Suprapubic skin (tissue), 4 donors: ENCODE data around the gene TMCC2. TPM values are rescaled to one million over a fixed set of nuclear protein-coding genes. Genes with fewer than 3 reads are reported as not detected.
"Not testable (repeated sequence)": the region's sequence is repeated elsewhere in the genome, so short reads cannot be mapped to it uniquely, and the experiment has no call there.

Experiments used
- DNase-seq, 2 donors: peaks; one replicate each; pipeline ENCODE4 v3.0.0-alpha.2; 2019; ENCODE audit warnings: low spot score in 2 of 2
- H3K27ac ChIP-seq: fragments of 200-600 bp; sonication (generic); one replicate; pipeline ENCODE4 v1.5.1; 2019
- H3K27me3 ChIP-seq: fragments of 200-600 bp; sonication (generic); one replicate; pipeline ENCODE4 v1.5.1; 2019
- H3K36me3 ChIP-seq: fragments of 200-600 bp; sonication (generic); one replicate; pipeline ENCODE4 v1.5.1; 2019
- H3K4me1 ChIP-seq: fragments of 200-600 bp; sonication (generic); one replicate; pipeline ENCODE4 v1.5.1; 2019
- H3K4me3 ChIP-seq: fragments of 200-600 bp; sonication (generic); one replicate; pipeline ENCODE4 v1.5.1; 2019; ENCODE audit warnings: mild to moderate bottlenecking
- H3K9me3 ChIP-seq: fragments of 200-600 bp; sonication (generic); one replicate; pipeline ENCODE4 v1.5.1; 2019
- EP300 ChIP-seq: sonication (generic); formaldehyde crosslinking; IDR thresholded peaks from one replicate; pipeline ENCODE4 v1.6.1; 2017; ENCODE audit warnings: antibody characterized with exemption
- POLR2A ChIP-seq, 2 donors: fragments of 450-650 bp; IDR thresholded peaks; one replicate each; pipeline ENCODE4 v1.6.1; 2017; ENCODE audit warnings: antibody characterized with exemption in 2 of 2, mild to moderate bottlenecking in 2 of 2, moderate library complexity in 2 of 2
- POLR2AphosphoS5 ChIP-seq, 3 donors: sonication (generic); formaldehyde crosslinking; IDR thresholded peaks; one replicate each; pipeline ENCODE4 v1.6.1; 2017; ENCODE audit warnings: antibody characterized with exemption in 3 of 3
- WGBS: methylation state at CpG from one replicate; pipeline ENCODE4 v1.1.5; 2018; 5-methylcytosine and 5-hydroxymethylcytosine counted together
- total RNA-seq, 4 donors: library from RNA; depleted of rRNA; stranded (reverse); fragments of >200 nt; gene quantifications; one replicate each; pipeline ENCODE4 v1.1.0, GENCODE V29; 2016
- TF ChIP-seq, protein P1 (sequence below), 2 donors: fragments of 200-600 bp in 1 of 2; fragments of 450-650 bp in 1 of 2; sonication (generic) in 1 of 2; IDR thresholded peaks; one replicate each; pipeline ENCODE4 v1.5.1; 2016 to 2019; ENCODE audit warnings: antibody characterized with exemption in 2 of 2, mild to moderate bottlenecking in 1 of 2, moderate library complexity in 1 of 2

TMCC2 gene
- total RNA-seq, 4 donors from 2014 or later = 3.1 to 4.3 (median 4.1) TPM

DNA sequence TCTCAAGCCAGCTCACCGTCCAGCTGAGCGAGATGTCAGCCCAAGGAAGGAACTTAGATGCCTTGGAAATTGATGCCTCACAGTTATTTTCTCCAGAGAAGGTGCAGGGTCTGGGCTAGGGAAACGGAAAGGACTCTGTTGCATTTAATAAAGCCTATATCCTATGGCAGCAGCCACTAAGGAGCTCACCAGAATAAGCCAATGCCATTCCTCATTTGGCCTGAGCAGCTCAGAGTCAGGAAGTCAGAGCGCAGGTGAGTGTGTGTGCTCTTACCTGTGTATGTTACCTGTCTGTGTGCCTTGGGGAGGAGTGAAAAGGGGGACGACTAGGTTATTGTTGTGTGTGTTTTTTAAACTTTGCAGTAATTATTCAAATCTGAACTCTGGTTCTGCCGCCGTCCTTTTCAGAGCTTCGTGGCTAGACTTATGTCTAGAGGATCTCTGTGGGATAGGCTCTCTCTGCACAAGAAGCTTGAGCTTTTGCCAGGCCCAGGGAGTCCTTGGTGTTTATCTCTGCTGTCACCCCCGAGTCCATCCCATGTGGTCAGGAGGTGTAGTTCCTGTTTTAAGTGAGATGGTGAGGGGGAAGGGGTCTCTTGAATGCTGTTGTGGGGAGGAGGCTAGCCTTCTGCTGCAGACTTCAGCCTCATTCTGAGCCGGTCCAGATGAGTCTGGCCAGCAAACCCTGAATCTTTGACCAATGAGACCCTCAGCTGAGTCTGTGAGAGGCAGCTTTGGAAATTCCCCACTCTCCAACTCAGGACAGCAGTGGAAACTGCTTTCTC, 2.4 kb downstream of the TMCC2 start:
- 48% methylated on average over 9 of the region's 10 CpGs for WGBS
- H3K4me1 ChIP-seq = peaks cover 47% of the 10 kb centered on the region
- peak in 1 of 2 donors; percentile 54 for DNase-seq
- peak overlapping the region; percentile 54 for H3K4me3 ChIP-seq
- H3K27me3 ChIP-seq = no peaks in the 10 kb centered on the region
- H3K27ac ChIP-seq = no peak overlapping the region
- no peaks in the 10 kb centered on the region for H3K36me3 ChIP-seq
- no peak for TF ChIP-seq POLR2AphosphoS5 (IDR thresholded peaks at IDR 0.05)
- TF ChIP-seq POLR2A (IDR thresholded peaks at IDR 0.05) = no peak
- TF ChIP-seq EP300 = no peak
- TF ChIP-seq, protein P1, sequence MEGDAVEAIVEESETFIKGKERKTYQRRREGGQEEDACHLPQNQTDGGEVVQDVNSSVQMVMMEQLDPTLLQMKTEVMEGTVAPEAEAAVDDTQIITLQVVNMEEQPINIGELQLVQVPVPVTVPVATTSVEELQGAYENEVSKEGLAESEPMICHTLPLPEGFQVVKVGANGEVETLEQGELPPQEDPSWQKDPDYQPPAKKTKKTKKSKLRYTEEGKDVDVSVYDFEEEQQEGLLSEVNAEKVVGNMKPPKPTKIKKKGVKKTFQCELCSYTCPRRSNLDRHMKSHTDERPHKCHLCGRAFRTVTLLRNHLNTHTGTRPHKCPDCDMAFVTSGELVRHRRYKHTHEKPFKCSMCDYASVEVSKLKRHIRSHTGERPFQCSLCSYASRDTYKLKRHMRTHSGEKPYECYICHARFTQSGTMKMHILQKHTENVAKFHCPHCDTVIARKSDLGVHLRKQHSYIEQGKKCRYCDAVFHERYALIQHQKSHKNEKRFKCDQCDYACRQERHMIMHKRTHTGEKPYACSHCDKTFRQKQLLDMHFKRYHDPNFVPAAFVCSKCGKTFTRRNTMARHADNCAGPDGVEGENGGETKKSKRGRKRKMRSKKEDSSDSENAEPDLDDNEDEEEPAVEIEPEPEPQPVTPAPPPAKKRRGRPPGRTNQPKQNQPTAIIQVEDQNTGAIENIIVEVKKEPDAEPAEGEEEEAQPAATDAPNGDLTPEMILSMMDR (IDR thresholded peaks at IDR 0.05) = no peak
- no peaks in the 10 kb centered on the region for H3K9me3 ChIP-seq

DNA sequence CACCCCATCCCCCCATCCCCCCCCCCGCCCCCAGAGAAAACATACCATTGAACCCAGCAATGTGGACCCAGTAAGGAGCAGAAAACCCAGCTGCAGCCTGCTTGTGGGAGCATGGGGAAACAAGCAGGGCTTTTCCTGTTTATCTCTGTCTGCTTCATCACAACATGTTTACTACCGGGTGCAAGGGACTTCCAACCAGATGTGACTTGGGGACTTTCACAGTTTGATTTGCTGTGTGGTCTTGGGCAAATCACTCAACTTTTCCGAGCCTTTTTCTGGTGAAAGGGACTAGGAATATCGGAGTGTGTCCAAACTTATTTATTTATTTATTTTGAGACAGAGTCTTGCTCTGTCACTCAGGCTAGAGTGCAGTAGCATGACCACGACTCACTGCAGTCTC, 3.2 kb downstream of the TMCC2 start:
- no peak for DNase-seq
- TF ChIP-seq, protein P1 (IDR thresholded peaks at IDR 0.05) = no peak
- TF ChIP-seq POLR2A (IDR thresholded peaks at IDR 0.05) = no peak
- no peak for TF ChIP-seq EP300
- WGBS = 83% methylated on average over 5 of the region's 5 CpGs
- H3K27ac ChIP-seq = no peak overlapping the region
- no peaks in the 10 kb centered on the region for H3K27me3 ChIP-seq
- no peak overlapping the region for H3K4me3 ChIP-seq
- H3K9me3 ChIP-seq = no peaks in the 10 kb centered on the region
- H3K36me3 ChIP-seq = no peaks in the 10 kb centered on the region
- peaks cover 43% of the 10 kb centered on the region for H3K4me1 ChIP-seq

DNA sequence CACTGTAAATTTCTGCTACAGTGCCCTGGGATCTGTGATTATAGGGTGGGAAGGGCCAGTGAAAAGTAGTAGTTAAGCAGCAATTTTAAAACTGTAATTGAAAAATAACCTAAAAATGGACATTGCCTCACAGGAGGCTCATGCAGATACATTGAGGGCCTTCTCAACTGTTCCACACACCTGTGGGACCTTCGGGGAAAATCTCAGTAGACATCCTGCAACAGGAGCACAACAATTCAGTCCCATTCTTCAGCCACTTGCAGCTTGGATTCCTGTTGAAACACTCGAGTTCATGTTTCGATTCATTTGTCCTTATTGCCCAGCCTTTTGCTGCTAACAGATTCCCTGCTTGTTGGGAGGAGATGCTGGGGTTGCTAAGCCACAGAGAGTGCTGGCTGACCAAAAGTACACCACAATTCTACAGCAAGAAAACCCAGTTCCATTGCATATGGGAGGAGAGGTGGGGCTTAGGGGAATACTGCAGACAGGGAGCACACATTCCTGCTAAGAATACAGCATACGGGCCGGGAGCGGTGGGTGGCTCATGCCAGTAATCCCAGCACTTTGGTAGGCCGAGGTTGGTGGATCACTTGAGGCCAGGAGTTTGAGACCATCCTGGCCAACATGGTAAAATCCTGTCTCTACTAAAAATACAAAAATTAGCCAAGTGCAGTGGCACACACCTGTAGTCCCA, 4.5 kb downstream of the TMCC2 start:
- WGBS = 94% methylated on average over 7 of the region's 7 CpGs
- peak in 1 of 2 donors; percentile 64 for DNase-seq
- Histone ChIP-seq H3K4me3 (no peak overlapping the region), H3K4me1 (peaks cover 30% of the 10 kb centered on the region), H3K27me3 (no peaks in the 10 kb centered on the region), H3K27ac (no peak overlapping the region), H3K36me3 (no peaks in the 10 kb centered on the region), H3K9me3 (no peaks in the 10 kb centered on the region)
- TF ChIP-seq EP300 (no peak), POLR2A (IDR thresholded peaks at IDR 0.05) (no peak), POLR2AphosphoS5 (IDR thresholded peaks at IDR 0.05) (no peak)
- TF ChIP-seq, protein P1 (IDR thresholded peaks at IDR 0.05) = no peak

DNA sequence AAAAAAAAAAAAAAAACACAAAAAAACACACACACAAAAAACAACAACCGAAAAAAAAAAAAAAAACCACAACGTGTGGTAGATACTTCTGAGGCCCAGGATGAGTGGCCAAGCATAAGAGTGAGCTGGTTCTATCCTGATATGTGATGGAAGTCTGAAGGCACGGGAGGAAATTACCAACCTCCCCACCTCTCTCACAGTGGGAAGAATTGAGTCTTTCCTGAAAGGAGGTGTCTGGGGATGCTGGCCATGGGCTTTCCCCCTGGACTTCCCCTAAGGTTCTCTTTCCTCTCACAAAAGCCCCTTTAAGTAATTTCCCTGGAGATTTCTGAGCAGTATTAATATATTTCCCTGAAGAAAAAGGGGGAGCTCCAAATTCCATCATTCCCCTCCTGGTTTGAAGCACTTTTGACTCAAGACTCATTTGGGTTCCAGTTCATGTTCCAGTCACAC, 5.2 kb downstream of the TMCC2 start:
- TF ChIP-seq POLR2A (IDR thresholded peaks at IDR 0.05) (no peak), POLR2AphosphoS5 (IDR thresholded peaks at IDR 0.05) (no peak), EP300 (no peak)
- TF ChIP-seq, protein P1 (IDR thresholded peaks at IDR 0.05) = no peak
- Histone ChIP-seq H3K36me3 (no peaks in the 10 kb centered on the region), H3K4me3 (no peak overlapping the region), H3K27me3 (no peaks in the 10 kb centered on the region), H3K9me3 (no peaks in the 10 kb centered on the region), H3K4me1 (peaks cover 26% of the 10 kb centered on the region), H3K27ac (no peak overlapping the region)
- no peak for DNase-seq
- WGBS = 68% methylated on average over 3 of the region's 3 CpGs

DNA sequence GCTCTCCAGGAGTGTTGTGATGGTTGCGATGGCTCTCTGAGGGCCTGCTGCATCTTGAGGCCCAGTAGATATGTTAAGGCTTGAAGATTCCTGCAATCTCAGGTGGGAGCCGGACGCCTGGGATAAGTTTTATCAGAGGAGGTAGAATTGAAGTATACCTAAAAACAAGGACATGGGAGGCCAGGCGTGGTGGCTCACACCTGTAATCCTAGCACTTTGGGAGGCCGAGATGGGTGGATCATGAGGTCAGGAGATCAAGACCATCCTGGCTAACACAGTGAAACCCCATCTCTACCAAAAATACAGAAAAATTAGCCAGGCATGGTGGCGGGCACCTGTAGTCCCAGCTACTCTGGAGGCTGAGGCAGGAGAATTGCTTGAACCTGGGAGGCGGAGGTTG, 6.2 kb downstream of the TMCC2 start:
- H3K9me3 ChIP-seq, H3K4me3 ChIP-seq, H3K27me3 ChIP-seq, H3K36me3 ChIP-seq, H3K27ac ChIP-seq: not testable (repeated sequence)
- WGBS = 97% methylated on average over 7 of the region's 7 CpGs
- H3K4me1 ChIP-seq = peaks cover 18% of the 10 kb centered on the region
- DNase-seq = peak in 1 of 2 donors; percentile 49
